DMS114 treated with DMSO at 0.1 percent for 48 hours (cell line): ENCODE measurements around the gene GADD45G.
A peak's percentile ranks its signal among the peaks of the same experiment; 100 is the strongest.

ENCODE experiments used
- DNase-seq: peaks from one replicate; lab custom pipeline; 2025; ENCODE audit not compliant: unreplicated experiment; lab: John Stamatoyannopoulos, UW

Gene GADD45G

DNA sequence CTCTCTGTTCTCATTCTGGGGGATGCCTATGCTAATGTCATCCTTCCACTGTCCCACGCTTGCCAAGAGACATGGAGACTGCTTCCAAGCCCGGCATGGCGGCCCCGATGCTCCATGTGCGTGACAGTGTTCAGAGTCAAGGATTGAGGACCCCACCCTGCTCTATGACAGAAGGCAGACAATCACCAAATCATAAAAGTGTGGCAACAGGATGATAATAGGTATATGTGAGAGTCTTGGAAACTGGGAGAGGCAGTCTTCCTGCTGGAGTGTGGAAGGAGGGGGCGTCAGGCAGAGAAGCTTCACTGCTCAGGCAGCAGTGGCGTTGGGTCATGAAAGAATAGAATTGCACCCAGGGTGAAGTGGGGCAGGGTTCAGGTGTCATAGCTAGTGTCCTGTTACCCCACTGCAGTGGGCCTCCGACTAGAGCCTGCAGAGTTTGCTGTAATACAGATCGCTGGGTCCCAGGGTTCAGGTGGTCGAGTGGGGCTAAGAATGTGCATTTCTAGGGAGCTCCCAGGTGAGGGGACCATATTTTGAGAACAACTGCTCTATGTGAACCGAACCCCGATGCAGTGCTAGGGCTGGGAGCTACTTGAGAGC lies 12.5 kb upstream of the GADD45G start:
- no peak for DNase-seq

- peak; percentile 2 for DNase-seq
These were observed 11.7 kb upstream of the GADD45G start for GRCh38 chr9:89592963-89593726.

- DNase-seq, result no peak
These were observed 10.9 kb upstream of the GADD45G start for GRCh38 chr9:89593727-89594427.

DNA sequence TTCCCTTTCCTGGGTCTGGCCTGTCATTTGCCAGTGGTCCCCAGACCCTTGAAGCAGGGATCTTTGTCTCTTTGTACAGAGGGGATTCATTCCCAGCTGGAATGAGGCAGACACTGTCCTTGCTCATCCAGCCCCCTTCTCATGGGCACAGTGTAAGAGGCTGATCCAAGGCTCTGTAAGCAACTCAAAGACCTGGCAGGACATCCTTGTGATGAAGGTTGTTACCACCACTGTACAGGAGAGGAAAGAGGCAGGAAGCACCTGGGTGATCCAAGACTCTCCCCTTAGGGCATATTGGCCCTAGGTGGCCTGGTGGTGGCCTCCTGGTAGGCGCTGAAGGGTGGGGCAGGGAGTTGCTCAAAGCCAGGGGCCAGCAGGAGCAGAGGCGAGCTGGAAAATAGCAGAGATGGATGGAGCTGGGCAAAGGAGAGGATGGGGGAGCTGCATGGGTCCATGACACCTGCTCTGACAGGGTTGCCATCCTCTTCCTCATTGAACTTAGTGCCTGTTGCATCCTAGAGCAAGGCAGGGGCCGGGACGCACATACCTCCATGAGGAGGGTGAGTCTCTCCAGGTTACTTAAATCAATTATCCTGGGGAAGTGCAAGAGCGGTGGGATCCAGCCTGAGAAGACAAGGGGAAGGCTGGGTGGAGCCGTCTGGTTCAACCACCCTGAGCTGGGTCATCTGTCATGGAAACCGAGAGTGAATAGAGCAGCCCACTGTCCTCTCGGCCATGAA lies 9.8 kb upstream of the GADD45G start:
- DNase-seq, result no peak

- DNase-seq, result no peak
These were observed 9.2 kb upstream of the GADD45G start for GRCh38 chr9:89595646-89596045.

DNA sequence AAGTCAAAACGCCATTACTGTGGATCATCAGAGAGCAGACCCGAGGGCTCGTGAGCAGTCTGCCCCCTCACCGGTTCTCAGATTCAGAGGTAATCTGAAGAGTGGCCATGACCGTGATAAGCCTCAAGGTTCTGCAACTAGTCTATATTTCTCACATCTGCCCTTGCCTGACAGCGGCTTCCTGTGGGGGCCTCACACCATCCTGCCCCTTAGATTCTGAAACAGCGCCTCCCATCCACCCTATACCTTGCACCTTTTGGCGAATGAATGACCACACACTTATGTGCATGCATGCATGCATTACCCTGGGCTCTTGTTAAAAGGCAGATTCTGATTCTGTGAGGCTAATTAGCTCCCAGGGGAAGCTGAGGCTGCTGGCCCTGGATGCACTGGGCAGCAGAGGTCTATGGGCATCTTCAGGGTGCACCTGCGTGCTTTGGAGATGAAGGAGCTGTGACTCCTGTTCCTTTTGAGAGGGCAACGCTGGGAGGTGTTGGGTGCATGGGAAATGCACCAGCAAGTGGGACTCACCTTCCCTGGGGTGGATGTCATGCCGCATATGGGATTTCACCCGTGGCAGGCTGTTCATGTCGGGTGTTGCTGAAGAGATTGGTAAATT lies 7.8 kb upstream of the GADD45G start:
- no peak for DNase-seq

DNA sequence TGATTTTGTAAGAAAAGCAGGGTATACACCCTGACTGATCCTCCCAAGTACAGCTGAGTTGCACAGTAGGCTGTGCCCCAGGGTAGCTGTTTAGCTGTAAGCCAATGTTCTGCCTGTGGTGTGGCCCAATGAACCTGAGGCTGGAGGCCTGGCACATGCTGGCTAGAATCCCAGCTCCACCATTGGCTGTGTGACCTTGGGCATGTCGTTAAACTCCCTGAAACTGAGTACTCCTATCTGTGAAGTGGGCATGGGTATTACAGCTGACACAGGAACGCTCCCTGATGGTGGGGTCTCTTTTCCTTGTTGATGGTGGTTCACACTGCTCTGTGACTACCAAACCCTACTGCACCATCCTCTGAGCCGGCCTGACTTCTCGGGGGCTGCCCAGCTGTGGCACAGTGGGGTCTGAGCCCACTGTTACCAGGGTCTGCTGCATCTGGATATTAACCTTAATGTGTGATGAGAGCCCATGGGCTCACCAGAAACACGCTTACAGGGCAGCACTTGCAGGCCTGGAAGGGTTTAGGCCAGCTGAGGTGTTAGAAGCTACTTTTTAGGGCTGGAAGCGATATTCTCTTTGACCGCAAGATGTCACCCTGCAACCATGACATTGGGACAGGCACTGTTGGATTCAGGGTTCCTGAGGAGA lies 7.0 kb upstream of the GADD45G start:
- DNase-seq, result peak; percentile 3

- DNase-seq, result no peak
These were observed 6.5 kb upstream of the GADD45G start for GRCh38 chr9:89598363-89598713.

- no peak for DNase-seq
These were observed 5.9 kb upstream of the GADD45G start for GRCh38 chr9:89598926-89599325.

DNA sequence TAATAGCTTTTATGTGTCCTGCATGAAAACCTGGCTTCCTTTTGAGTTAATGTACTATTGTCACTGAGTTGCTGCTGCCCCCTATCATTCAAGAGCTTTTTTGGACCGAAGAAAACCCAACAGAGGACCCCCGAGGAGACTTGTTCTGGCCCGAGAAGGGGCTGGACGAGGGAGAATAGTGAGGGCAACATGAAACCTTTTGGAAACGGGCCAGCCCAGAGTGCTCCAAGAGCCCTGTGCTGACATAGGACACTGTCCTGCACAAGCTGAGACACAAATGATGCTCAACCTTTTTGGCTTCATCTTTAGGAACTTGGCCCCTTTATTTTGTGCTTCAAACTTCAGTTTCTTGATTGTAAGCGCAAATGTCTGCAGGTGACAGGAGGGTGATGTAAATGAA lies 4.0 kb upstream of the GADD45G start:
- DNase-seq, result no peak

DNA sequence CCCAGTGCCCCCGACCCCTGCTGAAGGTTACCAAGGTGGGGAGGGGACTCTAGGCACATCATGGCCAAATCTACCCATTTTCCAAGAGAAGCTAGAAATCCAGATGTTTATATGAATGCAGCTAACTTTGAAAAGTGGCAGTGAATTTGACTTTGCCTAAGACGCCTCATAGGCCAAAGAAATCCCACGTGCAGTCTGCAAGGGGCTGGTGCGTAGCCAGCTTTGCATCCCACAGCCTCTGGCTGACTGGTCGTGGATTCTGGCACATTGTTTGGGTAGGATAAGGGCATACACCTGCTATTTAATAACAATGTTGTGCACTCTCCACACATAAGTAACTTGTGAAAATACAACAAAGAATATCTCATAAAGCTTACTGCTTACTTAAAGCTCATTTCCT lies 3.5 kb upstream of the GADD45G start:
- no peak for DNase-seq

GRCh38 chr9:89601856-89602562 lies 2.8 kb upstream of the GADD45G start:
- DNase-seq, result no peak

GRCh38 chr9:89602978-89603766 lies 1.6 kb upstream of the GADD45G start:
- peak; percentile 50 for DNase-seq

DNA sequence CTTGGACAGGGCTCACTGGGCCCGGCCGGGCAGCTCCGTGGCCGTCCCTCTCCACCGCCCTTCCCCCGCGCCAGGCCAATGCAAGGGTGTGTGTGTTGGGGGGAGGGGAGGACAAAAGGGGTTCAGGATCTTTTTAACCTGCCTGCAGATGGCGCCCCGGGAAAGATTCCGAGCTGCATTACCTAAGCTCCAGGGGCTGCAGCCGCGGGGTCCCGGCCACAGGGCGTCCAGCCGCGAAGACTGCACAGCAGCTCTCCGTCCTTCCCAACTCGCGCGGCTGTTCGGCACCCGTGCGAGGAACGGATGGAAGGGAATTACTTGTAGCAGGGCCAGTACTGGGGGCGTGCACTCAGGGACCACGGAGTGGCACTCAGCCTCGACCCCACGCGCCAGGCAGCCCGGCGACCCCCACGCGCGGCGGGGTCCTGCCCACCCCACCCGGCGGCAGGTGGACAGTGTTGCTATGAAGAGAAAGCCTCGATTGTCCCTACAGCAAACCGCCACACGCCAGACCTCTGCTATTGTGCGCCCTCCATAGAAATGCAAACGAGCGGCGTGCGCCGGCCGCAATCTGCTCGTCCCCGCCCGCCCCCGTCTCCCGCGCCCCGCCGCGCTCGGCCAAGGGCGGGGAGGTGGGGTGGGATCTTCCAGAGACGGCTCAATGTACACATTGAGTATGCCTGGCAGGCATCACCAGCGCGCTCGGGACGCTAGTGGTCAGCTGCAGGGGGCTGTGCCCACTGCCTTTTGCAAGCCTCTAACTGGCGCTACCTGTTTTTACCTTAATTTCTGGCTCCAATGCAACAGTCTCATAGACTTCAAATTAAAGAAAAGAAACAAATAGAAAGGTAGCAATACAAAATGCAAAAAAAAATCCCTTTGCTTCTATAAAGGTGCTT lies 796 bp upstream of the GADD45G start:
- DNase-seq, result no peak

DNA sequence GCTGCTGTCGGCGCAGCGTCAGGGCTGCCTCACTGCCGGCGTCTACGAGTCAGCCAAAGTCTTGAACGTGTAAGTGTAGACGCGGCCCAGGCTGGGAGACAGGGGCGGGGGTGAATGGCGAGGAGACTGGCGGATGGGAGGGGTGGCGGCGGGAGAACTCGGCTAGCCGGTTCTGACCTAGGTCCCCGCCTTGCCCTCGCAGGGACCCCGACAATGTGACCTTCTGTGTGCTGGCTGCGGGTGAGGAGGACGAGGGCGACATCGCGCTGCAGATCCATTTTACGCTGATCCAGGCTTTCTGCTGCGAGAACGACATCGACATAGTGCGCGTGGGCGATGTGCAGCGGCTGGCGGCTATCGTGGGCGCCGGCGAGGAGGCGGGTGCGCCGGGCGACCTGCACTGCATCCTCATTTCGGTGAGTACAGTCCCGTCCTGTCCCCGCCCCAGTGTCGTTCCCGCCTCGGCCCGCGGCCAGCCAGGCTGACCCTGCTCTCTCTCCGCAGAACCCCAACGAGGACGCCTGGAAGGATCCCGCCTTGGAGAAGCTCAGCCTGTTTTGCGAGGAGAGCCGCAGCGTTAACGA lies 745 bp downstream of the GADD45G start:
- DNase-seq, result no peak

- DNase-seq, result no peak
These were observed 1.3 kb downstream of the GADD45G start for GRCh38 chr9:89606049-89606623.

GRCh38 chr9:89606624-89607311 lies 2.0 kb downstream of the GADD45G start:
- DNase-seq, result no peak
